H1 (cell line): ENCODE results near the gene TIGIT. TPM values are rescaled to one million over a fixed set of nuclear protein-coding genes. Genes with fewer than 3 reads are reported as not detected.

Experiments used
- CTCF ChIA-PET: fragments of 300-600 bp; sonication (Branson Sonifier 250); formaldehyde crosslinking; loops from one replicate; lab custom pipeline; 2021; ENCODE audit not compliant: partially characterized antibody; lab: Charles Lee
- POLR2A ChIA-PET: fragments of 300-600 bp; sonication (Branson Sonifier 250); formaldehyde crosslinking; loops from one replicate; lab custom pipeline; 2021; ENCODE audit warnings: inconsistent platforms; ENCODE audit not compliant: partially characterized antibody; lab: Charles Lee
- DNase-seq, 2 experiments: peaks; one replicate each; pipeline versions ENCODE4 v3.0.0 to v3.0.0-alpha.2; 2010 to 2022; ENCODE audit warnings: low spot score in 2 of 2, low read depth in 1 of 2, mixed read lengths in 1 of 2
- FAIRE-seq: peaks from 2 replicates; lab custom pipeline; 2011; peaks lifted over from hg19 to GRCh38; lab: Jason Lieb, UNC
- H2AFZ ChIP-seq: 2 replicates; pipeline ENCODE4 v1.8.1; 2012; ENCODE audit warnings: low read length, inconsistent platforms
- H2AK5ac ChIP-seq: 2 replicates; pipeline ENCODE4 v1.6.1; 2013; ENCODE audit warnings: low read depth, low read length
- H2BK120ac ChIP-seq: replicated peaks from 2 replicates; pipeline ENCODE3; 2013; ENCODE audit warnings: low read depth, low read length, inconsistent platforms
- H2BK12ac ChIP-seq: 2 replicates; pipeline ENCODE4 v1.6.1; 2013; ENCODE audit warnings: low read depth, low read length
- H2BK15ac ChIP-seq: 2 replicates; pipeline ENCODE4 v1.6.1; 2013; ENCODE audit warnings: low read length
- H2BK20ac ChIP-seq: 2 replicates; pipeline ENCODE4 v1.6.1; 2013; ENCODE audit warnings: low read length
- H2BK5ac ChIP-seq: 2 replicates; pipeline ENCODE4 v1.6.1; 2013; ENCODE audit warnings: low read depth, low read length
- H3K14ac ChIP-seq: 2 replicates; pipeline ENCODE4 v1.6.1; 2013; ENCODE audit warnings: inconsistent platforms; ENCODE audit not compliant: insufficient read length
- H3K18ac ChIP-seq: 2 replicates; pipeline ENCODE4 v1.6.1; 2013; ENCODE audit warnings: low read length; ENCODE audit errors: extremely low read depth
- H3K23ac ChIP-seq: 2 replicates; pipeline ENCODE4 v1.6.1; 2013; ENCODE audit warnings: inconsistent platforms; ENCODE audit not compliant: insufficient read length
- H3K23me2 ChIP-seq: 2 replicates; pipeline ENCODE4 v1.6.1; 2013; ENCODE audit warnings: low read depth, low read length
- H3K27ac ChIP-seq: 2 replicates; pipeline ENCODE4 v1.6.1; 2011; ENCODE audit warnings: low read depth, low read length, inconsistent platforms
- H3K27me3 ChIP-seq, 4 experiments: replicated peaks in 1 of 4; 1 replicate in 1 of 4; 2 replicates in 3 of 4; pipeline versions ENCODE4 v1.6.1 to v1.8.1; 2011 to 2013; ENCODE audit warnings: low read length in 3 of 4, mild to moderate bottlenecking in 3 of 4, inconsistent platforms in 2 of 4, mixed read lengths in 2 of 4, moderate library complexity in 1 of 4; ENCODE audit not compliant: control insufficient read depth in 3 of 4, insufficient read depth in 3 of 4; ENCODE audit errors: extremely low read depth in 1 of 4
- H3K36me3 ChIP-seq, 4 experiments: 2 replicates each; pipeline versions ENCODE4 v1.6.1 to v1.8.1; 2011 to 2013; ENCODE audit warnings: mild to moderate bottlenecking in 4 of 4, low read length in 3 of 4, moderate library complexity in 2 of 4, control low read depth in 1 of 4, inconsistent platforms in 1 of 4; ENCODE audit not compliant: insufficient read depth in 4 of 4, control insufficient read depth in 2 of 4
- H3K4ac ChIP-seq: replicated peaks from 2 replicates; pipeline ENCODE3; 2013; ENCODE audit warnings: low read length, low read depth, mixed read lengths, inconsistent platforms; ENCODE audit not compliant: insufficient read length
- H3K4me1 ChIP-seq, 4 experiments: replicated peaks in 1 of 4; 1 replicate in 1 of 4; 2 replicates in 3 of 4; pipeline versions ENCODE4 v1.6.1 to v1.8.1; 2011 to 2013; ENCODE audit warnings: low read length in 3 of 4, inconsistent platforms in 2 of 4, mixed read lengths in 1 of 4; ENCODE audit not compliant: insufficient read depth in 4 of 4, control insufficient read depth in 3 of 4
- H3K4me2 ChIP-seq, 2 experiments: 2 replicates each; pipeline versions ENCODE4 v1.6.1 to v1.8.1; 2011 to 2013; ENCODE audit warnings: low read depth in 2 of 2, low read length in 2 of 2, control low read depth in 1 of 2, inconsistent platforms in 1 of 2, mild to moderate bottlenecking in 1 of 2; ENCODE audit not compliant: insufficient read depth in 1 of 2
- H3K4me3 ChIP-seq, 4 experiments: fragments of 200-600, 300-600 bp in 1 of 4; sonication (generic), shearing (Covaris generic), sonication (Bioruptor Twin) in 1 of 4; 2 replicates each; pipeline versions ENCODE4 v1.5.1 to v1.8.1; 2011 to 2016; ENCODE audit warnings: low read length in 4 of 4, low read depth in 3 of 4, control low read depth in 2 of 4, inconsistent platforms in 2 of 4, mild to moderate bottlenecking in 2 of 4, mixed read lengths in 1 of 4, moderate library complexity in 1 of 4; ENCODE audit not compliant: insufficient read depth in 2 of 4; ENCODE audit errors: extremely low read depth in 1 of 4
- H3K56ac ChIP-seq: replicated peaks from 2 replicates; pipeline ENCODE3; 2013; ENCODE audit warnings: low read depth, mild to moderate bottlenecking, mixed read lengths, low read length, inconsistent platforms; ENCODE audit not compliant: insufficient read length
- H3K79me1 ChIP-seq: 2 replicates; pipeline ENCODE4 v1.6.1; 2013; ENCODE audit warnings: low read depth, low read length, control low read depth
- H3K79me2 ChIP-seq, 2 experiments: 2 replicates each; pipeline versions ENCODE4 v1.6.1 to v1.8.1; 2012 to 2013; ENCODE audit warnings: low read length in 2 of 2, mild to moderate bottlenecking in 2 of 2, inconsistent platforms in 1 of 2; ENCODE audit not compliant: insufficient read depth in 2 of 2, control insufficient read depth in 1 of 2
- H3K9ac ChIP-seq, 4 experiments: replicated peaks in 1 of 4; 1 replicate in 1 of 4; 2 replicates in 3 of 4; pipeline versions ENCODE4 v1.6.1 to v1.8.1; 2011 to 2013; ENCODE audit warnings: low read depth in 3 of 4, low read length in 3 of 4, control low read depth in 2 of 4, mild to moderate bottlenecking in 2 of 4, moderate library complexity in 2 of 4, inconsistent platforms in 1 of 4; ENCODE audit errors: extremely low read depth in 1 of 4
- H3K9me3 ChIP-seq, 2 experiments: 2 replicates each; pipeline versions ENCODE4 v1.6.1 to v1.8.1; 2012 to 2013; ENCODE audit warnings: mild to moderate bottlenecking in 2 of 2, moderate library complexity in 2 of 2, control low read depth in 1 of 2, inconsistent platforms in 1 of 2, low read depth in 1 of 2, low read length in 1 of 2, mixed read lengths in 1 of 2; ENCODE audit not compliant: insufficient read depth in 2 of 2
- H4K20me1 ChIP-seq, 2 experiments: replicated peaks in 1 of 2; 2 replicates each; pipeline versions ENCODE3 to v1.8.1; 2011 to 2013; ENCODE audit warnings: inconsistent platforms in 2 of 2, low read length in 2 of 2, mild to moderate bottlenecking in 1 of 2; ENCODE audit not compliant: insufficient read depth in 2 of 2, control insufficient read depth in 1 of 2
- H4K5ac ChIP-seq: 2 replicates; pipeline ENCODE4 v1.6.1; 2013; ENCODE audit warnings: low read length, low read depth, mixed read lengths, inconsistent platforms; ENCODE audit not compliant: insufficient read length
- H4K8ac ChIP-seq: 2 replicates; pipeline ENCODE4 v1.8.0; 2013; ENCODE audit warnings: mild to moderate bottlenecking, moderate library complexity, low read length, inconsistent platforms; ENCODE audit not compliant: insufficient read depth; ENCODE audit errors: extremely low read depth
- H4K91ac ChIP-seq: replicated peaks from 2 replicates; pipeline ENCODE3; 2013; ENCODE audit warnings: low read length, mixed read lengths, inconsistent platforms; ENCODE audit not compliant: insufficient read length
- CEBPB ChIP-seq: IDR thresholded peaks from 2 replicates; pipeline ENCODE4 v1.6.1; 2012; ENCODE audit warnings: low read depth, low read length
- JUND ChIP-seq: IDR thresholded peaks from 2 replicates; pipeline ENCODE4 v1.6.1; 2011; ENCODE audit warnings: mild to moderate bottlenecking, improper control_type of control experiment, low read length
- WGBS, 2 experiments: shearing (Covaris generic) in 1 of 2; methylation state at CpG; one replicate each; pipeline versions ENCODE4 v1.1.6 to v1.1.7; 2013 to 2015; ENCODE audit warnings: low lambda C conversion rate in 2 of 2, mixed read lengths in 2 of 2, inconsistent platforms in 1 of 2, low coverage in 1 of 2, missing lambda C conversion rate in 1 of 2; ENCODE audit not compliant: insufficient replicate concordance in 2 of 2, insufficient coverage in 1 of 2, insufficient read length in 1 of 2; ENCODE audit errors: extremely low coverage in 1 of 2, missing lambda C conversion rate in 1 of 2; 5-methylcytosine and 5-hydroxymethylcytosine counted together
- polyA plus RNA-seq, 7 experiments: library from polyadenylated mRNA; depleted of rRNA in 3 of 7; stranded (reverse) in 5 of 7; unstranded in 2 of 7; fragments of >200 nt in 5 of 7; fragments of 200-250 nt in 2 of 7; gene quantifications; 1 replicate in 5 of 7; 2 replicates in 1 of 7; 4 replicates in 1 of 7; pipeline versions ENCODE4 v1.2.1 to v1.2.3, GENCODE V29; 2011 to 2013; ENCODE audit warnings: missing spikeins in 2 of 7, mixed read lengths in 2 of 7
- total RNA-seq: library from RNA; stranded (reverse); fragmentation: NEBNext Ultra II Directional; extraction: Animal tissue kit (Norgen Biotek cat#: 25700); gene quantifications from 2 replicates; pipeline ENCODE4 v1.2.1, GENCODE V29; 2021

TIGIT gene
- total and polyA plus RNA-seq, 2 of the 8 experiments (the other 6 are each of a cell fraction or from before 2014, with no cell fraction given): 0.02 TPM; not detected in 1

GRCh38 chr3:114336857-114337256 lies 43.0 kb downstream of the TIGIT start:
- Histone ChIP-seq H2BK15ac (no peak overlapping the region), H3K79me2 (no peaks in the 10 kb centered on the region), H2BK12ac (no peak overlapping the region), H3K14ac (no peak overlapping the region), H3K9ac (no peak overlapping the region), H3K27me3 (no peaks in the 10 kb centered on the region), H3K4me2 (no peak overlapping the region), H3K56ac (no peak overlapping the region), H3K27ac (no peak overlapping the region), H3K36me3 (no peaks in the 10 kb centered on the region), H3K18ac (no peak overlapping the region), H4K8ac (no peak overlapping the region), H4K5ac (no peak overlapping the region), H3K4me3 (no peak overlapping the region), H3K23me2 (no peaks in the 10 kb centered on the region), H2BK20ac (no peak overlapping the region), H4K20me1 (no peaks in the 10 kb centered on the region), H3K4ac (no peak overlapping the region), H2AFZ (no peak overlapping the region), H3K4me1 (peaks cover 0 to 10% (median 6%) of the 10 kb centered on the region in 4 experiments; a peak in 4 of 7 replicates), H2AK5ac (no peak overlapping the region), H2BK120ac (no peak overlapping the region), H3K9me3 (no peaks in the 10 kb centered on the region), H2BK5ac (no peak overlapping the region), H3K79me1 (no peaks in the 10 kb centered on the region), H4K91ac (no peak overlapping the region), H3K23ac (no peak overlapping the region)
- POLR2A ChIA-PET: no interaction called here
- FAIRE-seq (no peak), DNase-seq (no peak)
- TF ChIP-seq CEBPB: peak; percentile 82
- TF ChIP-seq JUND: no peak
- 83% methylated on average over 3 of the region's 3 CpGs; no CpG with 5 or more reads in 1 of the 2 experiments for WGBS, 2 experiments
- CTCF ChIA-PET: interaction anchor here (1.1 to 3.0 kb wide), 8 partner anchors 10 to 97 kb away, joined by 3 to 12 read pairs (median 3); no protein-coding TSS in a partner anchor
